Activated gamma-delta T cell (primary cell): ENCODE results near the gene CTAGE15.
"Not testable (repeated sequence)": the region's sequence is repeated elsewhere in the genome, so short reads cannot be mapped to it uniquely, and the experiment has no call there.

Source experiments
- DNase-seq: peaks from one replicate; lab custom pipeline; 2025; lab: John Stamatoyannopoulos, UW
- total RNA-seq, 2 donors: gene quantifications; one replicate each; lab custom pipeline; 2026; lab: John Stamatoyannopoulos, UW

CTAGE15 gene
- 0 to 0.09 reads per million in 2 donors for total RNA-seq

DNA sequence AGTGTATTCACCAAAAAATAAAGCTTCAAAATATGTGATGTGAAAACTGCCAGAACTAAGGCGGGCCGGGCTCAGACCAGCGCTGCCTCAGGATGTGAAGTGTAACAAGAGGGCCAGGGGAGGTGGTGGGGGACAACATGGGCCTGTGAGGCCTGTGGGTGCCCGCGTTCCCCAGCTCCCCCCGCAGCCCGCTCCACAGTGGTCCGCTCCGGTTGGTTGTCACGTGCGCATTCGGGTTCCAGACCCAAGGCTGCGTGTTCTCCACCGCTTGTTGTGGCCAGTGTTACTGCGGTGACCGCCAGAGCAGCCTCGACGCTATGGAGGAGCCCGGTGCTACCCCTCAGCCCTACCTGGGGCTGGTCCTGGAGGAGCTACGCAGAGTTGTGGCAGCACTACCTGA is at the start of gene CTAGE15:
Gene CTAGE15, plus strand, starts transcription at position 301 of the 400 bp plus-strand sequence. Its CDS starts 17 bp downstream, at position 318.
- DNase-seq = not testable (repeated sequence)

GRCh38 chr7:143522309-143522916 is 49.2 kb upstream of the CTAGE15 start:
- DNase-seq = not testable (repeated sequence)

- not testable (repeated sequence) for DNase-seq
These were observed 40.3 kb upstream of the CTAGE15 start for GRCh38 chr7:143531169-143531926.

- DNase-seq = not testable (repeated sequence)
These were observed 39.7 kb upstream of the CTAGE15 start for GRCh38 chr7:143531932-143532331.

DNA sequence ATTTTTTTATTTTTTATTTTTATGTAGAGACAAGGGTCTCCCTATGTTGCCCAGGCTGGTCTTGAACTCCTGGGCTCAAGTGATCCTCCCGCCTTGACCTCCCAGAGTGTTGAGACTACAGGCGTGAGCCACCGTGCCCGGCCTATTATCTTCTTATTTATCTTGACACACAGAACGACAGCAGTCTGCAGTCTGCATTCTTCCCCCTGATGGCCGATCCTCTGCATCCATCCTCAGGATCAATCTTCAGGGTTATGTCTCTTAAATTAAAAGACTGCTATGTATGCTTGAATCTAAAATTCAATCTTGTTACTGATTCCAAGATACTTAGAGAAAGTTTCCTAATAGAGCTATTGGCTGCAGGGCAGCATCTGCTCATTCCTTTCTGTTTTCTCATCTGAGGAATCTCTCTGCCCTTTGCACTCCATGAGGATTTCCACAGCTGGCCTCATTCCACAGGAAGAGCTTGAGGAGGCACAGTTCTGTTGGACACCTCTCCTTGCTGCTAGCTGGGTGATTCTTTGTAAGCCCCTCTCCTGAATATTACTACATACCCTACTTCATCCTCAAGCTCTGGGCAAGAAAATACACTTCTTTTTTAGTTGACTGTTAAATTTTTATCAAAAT is 38.3 kb upstream of the CTAGE15 start:
- not testable (repeated sequence) for DNase-seq

DNA sequence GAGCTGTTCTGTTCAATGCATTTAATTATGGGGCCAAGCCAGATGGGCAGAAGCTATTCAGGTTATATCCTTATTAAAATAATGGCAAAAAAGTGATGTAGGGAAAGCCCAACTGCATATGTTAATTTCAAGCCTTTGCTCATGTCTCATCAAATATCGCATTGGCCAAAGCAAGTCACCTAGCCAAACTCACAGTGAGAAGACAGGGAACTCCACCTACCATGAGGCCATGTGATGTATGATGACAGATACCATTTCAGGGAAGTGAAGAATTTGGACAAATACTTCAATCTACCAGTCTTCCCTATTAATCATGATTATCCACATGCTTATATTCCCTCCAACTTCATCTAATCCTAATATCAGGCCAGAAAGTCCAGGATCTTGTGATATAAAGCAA is 35.2 kb upstream of the CTAGE15 start:
- DNase-seq = not testable (repeated sequence)

DNA sequence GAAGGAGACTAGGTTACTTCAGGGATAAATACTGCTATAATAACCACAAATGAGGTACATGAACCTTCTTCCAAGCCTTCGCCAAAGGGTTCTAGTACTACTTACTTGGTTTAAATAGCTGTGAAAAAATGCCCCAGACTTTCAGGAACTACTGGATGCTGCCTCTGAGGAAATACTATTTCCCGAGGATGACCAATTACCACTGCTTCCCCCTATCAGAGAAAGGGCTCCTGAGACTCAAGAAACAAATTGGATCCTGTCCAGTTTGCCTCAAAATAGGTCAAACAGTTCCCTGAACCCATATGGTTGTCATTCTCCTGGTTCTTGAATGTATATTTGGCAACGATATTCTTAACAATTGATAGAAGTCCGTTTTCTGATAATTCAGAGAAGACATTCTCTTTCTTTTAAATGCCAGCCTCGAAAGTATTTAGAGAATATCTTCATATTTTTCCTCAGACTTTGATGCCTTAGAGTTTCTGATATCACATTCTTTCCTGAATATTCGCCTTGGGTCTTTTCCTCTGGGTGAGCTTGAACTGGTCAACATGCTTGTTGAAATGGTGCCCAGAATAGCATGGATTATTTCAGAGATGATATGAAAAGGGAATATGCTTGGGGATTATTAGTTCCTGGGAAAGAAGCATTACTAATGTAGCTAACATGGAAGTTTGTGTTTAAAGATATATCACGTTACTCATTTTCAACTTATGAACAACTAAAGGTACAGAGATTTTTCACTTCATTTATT is 28.1 kb upstream of the CTAGE15 start:
- DNase-seq = not testable (repeated sequence)

GRCh38 chr7:143555968-143556367 is 15.6 kb upstream of the CTAGE15 start:
- DNase-seq = not testable (repeated sequence)

GRCh38 chr7:143563306-143563705 is 8.3 kb upstream of the CTAGE15 start:
- DNase-seq = not testable (repeated sequence)

DNA sequence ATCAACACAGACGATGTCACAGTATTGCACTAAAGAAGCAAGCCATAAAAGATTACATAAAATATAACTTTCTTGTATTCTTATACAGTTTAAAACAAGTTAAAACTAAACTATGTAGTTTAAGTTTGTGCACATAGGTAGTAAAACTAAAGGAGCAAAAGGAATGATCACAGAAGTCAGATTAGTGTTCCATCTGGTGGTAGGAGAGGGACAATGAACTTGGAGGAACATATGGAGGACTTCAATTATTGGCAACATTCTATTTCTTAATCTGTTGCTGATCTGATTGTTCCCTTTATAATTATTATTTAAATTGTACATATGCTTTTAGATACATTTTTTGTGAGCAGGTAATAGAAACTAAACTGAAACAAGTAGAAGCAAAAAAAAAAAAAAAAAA is 5.6 kb upstream of the CTAGE15 start:
- DNase-seq = not testable (repeated sequence)

DNA sequence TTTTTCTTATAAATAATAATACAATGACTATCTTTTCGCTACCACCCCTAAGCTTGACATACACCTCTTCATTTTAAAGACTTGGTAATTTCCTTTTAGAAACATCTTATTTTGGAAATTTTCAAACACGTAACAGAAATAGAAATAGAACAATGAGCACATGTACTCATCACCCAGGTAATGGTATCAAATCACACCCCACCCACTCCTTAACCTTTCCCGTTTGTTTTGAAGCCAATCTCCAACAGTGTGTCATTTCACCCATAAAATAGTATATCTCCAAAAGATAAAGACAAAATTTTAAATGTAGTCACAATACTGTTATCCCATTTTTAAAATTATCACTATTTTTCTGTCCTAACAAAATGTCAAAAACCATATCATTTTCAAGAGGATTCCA is 16.6 kb downstream of the CTAGE15 start:
- not testable (repeated sequence) for DNase-seq

GRCh38 chr7:143589897-143590296 is 18.3 kb downstream of the CTAGE15 start:
- not testable (repeated sequence) for DNase-seq

GRCh38 chr7:143598086-143598485 is 26.5 kb downstream of the CTAGE15 start:
- DNase-seq = not testable (repeated sequence)

DNA sequence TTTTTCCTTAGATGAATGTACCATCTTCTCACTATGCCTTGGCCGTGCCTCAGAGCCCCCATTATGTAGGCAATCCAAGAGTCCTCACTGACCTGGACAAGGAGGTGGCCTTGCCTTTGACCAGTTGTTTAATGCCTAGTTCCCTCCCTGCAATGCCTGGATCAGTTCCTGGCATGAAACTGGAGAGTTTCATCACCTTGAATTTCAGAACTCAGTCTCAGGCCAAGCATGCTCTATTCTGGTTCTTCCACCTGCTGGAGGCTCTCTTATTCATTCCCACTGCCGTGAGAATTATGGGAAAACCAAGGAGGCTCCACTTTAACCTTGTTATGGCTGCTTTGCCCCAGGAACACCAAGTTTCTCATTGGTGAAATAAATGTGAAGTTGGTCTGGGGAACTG is 31.9 kb downstream of the CTAGE15 start:
- DNase-seq = not testable (repeated sequence)

GRCh38 chr7:143606088-143606487 is 34.5 kb downstream of the CTAGE15 start:
- not testable (repeated sequence) for DNase-seq

- DNase-seq = not testable (repeated sequence)
These were observed 43.9 kb downstream of the CTAGE15 start for GRCh38 chr7:143615545-143615944.

DNA sequence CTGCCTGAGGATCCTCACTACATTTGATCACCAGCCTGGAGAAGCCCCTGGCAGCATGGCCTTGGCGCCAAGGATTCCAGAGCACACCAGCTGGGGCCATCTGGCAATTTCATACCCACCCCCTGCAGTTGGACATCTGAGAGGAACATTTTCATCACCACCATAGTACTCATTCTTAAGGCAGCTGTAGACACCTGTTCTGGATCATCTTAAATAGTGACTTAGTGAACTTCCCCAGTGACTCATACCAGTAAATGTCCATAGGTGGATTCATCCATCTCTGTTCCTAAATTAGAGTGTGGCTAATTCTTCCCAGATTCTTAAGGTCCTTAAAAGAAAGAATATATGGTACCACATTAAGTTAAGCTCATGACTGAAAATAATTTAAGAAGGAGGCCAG is 45.6 kb downstream of the CTAGE15 start:
- DNase-seq = not testable (repeated sequence)

DNA sequence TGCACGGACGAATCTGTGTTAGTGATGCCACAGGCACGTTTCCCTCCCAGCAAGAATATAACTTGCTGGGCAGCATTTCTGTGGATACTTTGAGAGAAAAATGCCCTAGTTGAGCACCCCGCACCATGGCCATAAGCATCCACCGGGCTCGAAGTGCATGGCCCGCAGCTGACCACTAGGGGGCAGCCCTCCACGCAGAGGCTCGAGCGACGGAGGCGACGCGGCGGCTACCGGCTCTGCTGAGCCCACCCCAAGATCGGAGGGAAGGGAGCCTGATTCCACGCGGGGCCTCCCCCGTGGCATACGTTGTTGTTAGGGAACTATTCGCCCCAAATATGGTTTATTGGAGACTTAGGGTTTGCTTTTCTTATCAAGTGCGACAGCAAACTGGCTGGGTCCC is 48.5 kb downstream of the CTAGE15 start:
- DNase-seq = not testable (repeated sequence)

GRCh38 chr7:143620646-143621045 is 49.0 kb downstream of the CTAGE15 start, which contains the start of gene TCAF2:
Gene TCAF2 (plus strand): TSS chr7:143620974.
- not testable (repeated sequence) for DNase-seq

- DNase-seq = not testable (repeated sequence)
These were observed 49.6 kb downstream of the CTAGE15 start for GRCh38 chr7:143621175-143621574.

- DNase-seq = not testable (repeated sequence)
These were observed 50.5 kb downstream of the CTAGE15 start for GRCh38 chr7:143622130-143622529.
